ENCODE results near the gene OTOS.

DNA sequence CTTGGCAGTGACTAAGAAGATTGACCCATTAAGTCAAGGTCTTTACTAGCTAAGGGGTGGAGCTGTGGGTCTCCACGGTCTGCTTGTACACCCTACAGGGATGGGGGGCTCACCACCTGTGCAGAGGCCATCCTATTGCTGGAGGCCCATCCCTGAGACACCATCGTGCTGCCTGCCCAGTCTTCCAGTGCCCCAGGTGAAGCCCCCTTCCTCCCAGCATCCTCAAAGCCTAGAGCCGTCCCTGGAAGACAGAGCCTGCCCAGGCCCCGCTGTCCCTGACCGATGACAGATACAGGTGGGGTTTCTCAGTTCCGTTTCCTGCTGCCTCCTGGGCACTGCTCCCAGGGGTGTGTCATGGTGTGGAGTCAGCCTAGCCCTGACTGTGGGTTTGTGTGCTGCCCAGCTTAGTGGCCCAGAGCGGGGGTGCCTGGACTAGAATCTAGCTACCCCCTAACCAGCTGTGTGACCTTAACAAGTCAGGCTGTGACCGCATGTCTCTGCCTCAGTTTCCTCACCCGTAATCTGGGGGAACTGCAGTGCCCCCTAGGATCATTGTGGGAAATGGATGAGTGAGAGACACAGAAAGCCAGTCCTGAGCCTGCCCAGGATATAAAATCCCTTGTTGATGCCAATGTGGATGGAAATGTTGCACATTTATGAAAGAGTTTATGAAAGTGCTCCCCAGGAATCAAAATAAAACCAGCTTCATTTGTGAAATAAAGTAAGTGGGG, 2.0 kb downstream of the OTOS start:
- TF ChIP-seq, protein P1, sequence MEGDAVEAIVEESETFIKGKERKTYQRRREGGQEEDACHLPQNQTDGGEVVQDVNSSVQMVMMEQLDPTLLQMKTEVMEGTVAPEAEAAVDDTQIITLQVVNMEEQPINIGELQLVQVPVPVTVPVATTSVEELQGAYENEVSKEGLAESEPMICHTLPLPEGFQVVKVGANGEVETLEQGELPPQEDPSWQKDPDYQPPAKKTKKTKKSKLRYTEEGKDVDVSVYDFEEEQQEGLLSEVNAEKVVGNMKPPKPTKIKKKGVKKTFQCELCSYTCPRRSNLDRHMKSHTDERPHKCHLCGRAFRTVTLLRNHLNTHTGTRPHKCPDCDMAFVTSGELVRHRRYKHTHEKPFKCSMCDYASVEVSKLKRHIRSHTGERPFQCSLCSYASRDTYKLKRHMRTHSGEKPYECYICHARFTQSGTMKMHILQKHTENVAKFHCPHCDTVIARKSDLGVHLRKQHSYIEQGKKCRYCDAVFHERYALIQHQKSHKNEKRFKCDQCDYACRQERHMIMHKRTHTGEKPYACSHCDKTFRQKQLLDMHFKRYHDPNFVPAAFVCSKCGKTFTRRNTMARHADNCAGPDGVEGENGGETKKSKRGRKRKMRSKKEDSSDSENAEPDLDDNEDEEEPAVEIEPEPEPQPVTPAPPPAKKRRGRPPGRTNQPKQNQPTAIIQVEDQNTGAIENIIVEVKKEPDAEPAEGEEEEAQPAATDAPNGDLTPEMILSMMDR (IDR thresholded peaks at IDR 0.05) = no peak
- TF ChIP-seq EZH2 (IDR thresholded peaks at IDR 0.05; ENCODE audit: borderline replicate concordance, insufficient read depth, low read depth, low read length, poor library complexity, severe bottlenecking) = no peak
